HG02884 (cell line): ENCODE measurements around the gene TOB2.

Experiments used
- ATAC-seq: cut with Tn5 transposase; IDR thresholded peaks from one replicate; pipeline ENCODE4 v1.9.1; 2021; ENCODE audit warnings: mild to moderate bottlenecking, moderate library complexity; ENCODE audit not compliant: unreplicated experiment

TOB2 gene, protein sequence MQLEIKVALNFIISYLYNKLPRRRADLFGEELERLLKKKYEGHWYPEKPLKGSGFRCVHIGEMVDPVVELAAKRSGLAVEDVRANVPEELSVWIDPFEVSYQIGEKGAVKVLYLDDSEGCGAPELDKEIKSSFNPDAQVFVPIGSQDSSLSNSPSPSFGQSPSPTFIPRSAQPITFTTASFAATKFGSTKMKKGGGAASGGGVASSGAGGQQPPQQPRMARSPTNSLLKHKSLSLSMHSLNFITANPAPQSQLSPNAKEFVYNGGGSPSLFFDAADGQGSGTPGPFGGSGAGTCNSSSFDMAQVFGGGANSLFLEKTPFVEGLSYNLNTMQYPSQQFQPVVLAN

DNA sequence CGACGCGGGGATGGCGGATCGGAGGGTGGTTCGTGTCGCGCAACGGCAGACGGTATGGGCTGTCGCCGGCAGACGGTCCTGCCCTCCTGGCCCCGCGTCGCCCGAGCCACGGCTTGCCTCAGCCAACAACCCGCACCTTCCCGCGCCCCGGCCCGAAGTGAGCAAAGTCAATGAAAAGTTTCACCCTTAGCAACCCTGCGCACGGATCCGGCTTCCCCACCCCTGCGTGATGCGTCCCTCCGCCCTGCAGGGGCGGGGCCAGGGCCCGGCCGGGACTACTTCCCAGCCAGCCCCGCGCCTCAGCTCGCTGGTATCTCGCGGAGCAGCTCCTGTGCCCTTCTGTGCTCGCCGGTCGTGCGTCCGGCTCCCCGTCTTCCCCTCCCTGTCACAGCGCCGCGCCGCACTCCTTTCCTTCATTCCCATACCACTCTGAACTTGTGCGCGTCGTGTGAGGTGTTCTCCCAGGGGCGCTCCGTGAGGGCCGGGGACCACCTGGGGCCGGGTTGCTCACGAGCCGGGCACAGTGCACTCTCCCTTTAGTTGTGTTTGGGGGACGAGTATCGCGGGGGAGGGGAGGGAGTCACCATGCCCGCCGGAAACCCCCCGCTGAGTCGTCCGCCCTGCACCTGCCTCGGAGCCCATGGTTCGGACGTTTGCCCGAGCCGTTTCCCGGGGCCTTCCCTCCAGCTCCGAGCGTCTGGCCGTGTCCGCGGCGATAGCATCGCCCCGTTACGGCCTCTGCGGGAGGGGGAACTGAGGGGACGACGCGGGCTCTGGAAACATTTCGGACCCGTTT, at the start of gene TOB2:
Gene TOB2 (minus strand): TSS at position 163 of the 796 bp plus-strand sequence. CDS start 9,456 bp downstream, outside the sequence.
- ATAC-seq: peak; percentile 34

DNA sequence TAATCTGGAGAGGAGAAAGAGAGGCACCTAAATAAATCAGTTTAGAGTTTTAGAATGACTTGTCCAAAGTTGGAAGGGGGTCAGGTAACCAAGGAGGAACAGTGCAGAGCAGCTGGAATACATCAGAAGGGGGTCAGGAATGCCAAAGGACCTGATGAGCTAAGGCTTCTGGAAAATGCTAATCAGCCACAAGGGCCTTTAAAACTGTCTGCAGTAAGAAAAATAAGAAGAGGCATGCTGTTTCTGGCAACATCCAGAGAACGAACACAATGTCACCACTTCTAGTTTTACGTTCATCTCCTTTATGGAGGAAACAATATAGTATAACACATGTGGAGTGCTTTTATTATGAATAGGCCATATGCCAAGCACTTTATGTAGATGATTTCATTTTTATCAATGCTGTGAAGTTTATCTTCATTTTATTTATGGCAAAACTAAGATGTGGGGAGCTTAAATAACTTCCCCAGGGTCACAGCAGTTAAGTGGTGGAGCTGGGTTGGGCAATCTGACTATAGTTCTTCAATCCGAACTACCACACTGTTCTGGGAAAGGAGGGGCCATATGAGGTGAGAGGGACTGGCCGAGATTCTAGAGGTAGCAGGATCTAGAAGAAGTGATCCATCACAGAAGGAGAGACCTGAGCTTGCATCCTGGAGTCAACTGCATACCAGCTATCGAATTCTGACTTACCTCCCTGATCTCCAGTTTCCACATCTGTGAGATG, 44.9 kb upstream of the TOB2 start:
- no peak for ATAC-seq

- no peak for ATAC-seq
Measured at GRCh38 chr22:41488596-41489385, 42.2 kb upstream of the TOB2 start.

- ATAC-seq: no peak
Measured at GRCh38 chr22:41488076-41488475, 41.5 kb upstream of the TOB2 start.

DNA sequence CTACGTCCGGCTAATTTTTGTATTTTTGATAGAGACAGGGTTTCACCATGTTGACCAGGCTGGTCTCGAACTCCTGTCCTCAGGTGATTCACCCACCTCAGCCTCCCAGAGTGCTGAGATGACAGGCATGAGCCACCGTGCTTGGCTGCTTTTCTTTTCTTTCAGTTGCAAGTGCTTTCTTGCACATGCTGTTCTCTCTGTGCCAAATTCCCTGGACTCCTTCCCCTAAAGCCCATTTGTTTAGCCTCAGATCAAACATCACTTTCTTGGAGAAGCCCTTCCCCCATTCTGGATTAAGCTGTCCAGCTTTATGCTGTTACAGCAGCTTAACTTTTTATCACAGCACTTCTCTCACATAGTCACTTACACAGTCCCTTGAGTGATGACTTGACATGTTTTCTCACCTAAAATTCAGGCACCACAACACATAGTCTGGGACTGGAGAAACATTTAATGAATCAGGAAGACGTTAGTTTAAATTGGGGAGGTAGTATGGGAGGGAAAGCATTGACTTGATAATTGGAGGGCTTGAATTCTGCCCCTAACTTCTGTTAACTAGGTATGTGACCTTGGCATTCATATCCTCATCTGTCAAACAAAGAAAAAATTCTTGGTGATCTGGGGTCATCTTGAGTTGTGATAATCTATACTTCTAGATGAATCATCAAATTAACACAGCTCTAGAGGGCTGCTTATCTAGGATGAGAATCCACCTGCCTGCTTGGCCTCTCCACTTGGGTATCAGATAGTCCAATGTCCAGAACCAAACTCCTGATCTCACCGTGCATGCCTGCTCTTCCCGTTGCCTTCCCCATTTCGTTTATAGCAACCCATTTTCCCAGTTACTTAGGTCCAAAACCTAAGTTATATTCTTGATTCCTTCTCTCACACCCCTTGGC, 40.7 kb upstream of the TOB2 start:
- no peak for ATAC-seq

DNA sequence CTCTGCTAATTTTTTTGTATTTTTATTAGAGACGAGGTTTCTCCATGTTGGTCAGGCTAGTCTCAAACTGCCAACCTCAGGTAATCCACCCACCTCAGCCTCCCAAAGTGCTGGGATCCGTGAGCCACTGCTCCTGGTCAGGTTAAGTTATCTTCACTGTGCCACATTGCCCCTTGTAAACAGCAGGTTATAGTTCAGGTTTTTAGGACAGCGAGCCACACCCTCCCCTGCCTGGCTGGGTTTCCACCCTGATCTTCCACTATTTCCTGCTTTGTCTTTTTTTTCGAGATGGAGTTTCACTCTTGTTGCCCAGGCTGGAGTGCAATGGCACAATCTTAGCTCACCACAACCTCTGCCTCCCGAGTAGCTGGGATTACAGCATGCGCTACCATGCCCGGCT, 38.4 kb upstream of the TOB2 start:
- no peak for ATAC-seq

DNA sequence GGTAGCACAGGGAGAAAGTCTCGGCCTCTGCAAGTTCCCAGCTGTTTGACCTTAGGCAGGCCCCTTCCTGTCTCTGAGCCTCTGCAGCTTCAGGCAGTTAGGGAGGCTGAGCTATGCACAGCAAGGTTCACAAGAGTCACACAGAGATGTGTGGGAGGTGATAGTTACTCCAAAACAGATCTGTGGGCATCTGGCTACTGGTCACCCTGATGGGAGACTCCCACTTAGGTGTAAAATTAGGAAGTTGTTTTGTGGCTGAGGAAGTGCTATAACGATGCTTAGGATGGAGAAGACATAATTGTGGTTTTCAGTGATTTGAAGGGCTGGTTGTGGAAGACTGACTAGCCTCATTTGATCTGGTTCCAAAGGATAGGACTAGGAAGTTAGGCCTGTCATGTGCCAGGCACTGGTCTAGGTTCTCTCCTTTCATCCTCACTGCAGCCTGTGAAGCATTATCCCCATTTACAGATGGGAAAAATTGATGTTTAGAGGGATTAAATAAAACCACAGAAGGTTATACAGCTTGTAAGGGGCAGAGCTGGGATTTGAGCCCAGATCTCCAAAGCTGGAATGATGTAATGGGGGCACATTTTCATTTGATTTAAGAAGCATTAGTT, 35.8 kb upstream of the TOB2 start:
- no peak for ATAC-seq

DNA sequence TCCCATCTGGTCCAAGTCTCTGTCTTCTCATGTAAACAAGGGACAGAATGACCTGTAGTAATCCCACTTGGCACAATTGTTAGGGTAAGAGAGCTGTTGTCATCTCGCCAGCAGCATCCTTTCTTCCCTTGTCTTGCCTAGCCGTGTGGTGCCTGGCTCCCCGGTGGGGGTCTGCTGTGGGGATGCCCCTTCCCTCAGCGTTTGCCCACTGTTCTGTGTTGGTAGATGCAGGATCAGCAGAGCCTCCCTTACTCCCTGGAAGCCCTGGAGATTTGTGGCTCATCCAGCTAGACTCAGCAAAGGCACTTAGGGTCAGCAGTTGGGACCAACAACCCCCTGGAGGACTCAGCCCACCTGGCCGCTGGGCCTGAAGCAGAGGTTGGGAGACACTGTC, 35.3 kb upstream of the TOB2 start:
- no peak for ATAC-seq

DNA sequence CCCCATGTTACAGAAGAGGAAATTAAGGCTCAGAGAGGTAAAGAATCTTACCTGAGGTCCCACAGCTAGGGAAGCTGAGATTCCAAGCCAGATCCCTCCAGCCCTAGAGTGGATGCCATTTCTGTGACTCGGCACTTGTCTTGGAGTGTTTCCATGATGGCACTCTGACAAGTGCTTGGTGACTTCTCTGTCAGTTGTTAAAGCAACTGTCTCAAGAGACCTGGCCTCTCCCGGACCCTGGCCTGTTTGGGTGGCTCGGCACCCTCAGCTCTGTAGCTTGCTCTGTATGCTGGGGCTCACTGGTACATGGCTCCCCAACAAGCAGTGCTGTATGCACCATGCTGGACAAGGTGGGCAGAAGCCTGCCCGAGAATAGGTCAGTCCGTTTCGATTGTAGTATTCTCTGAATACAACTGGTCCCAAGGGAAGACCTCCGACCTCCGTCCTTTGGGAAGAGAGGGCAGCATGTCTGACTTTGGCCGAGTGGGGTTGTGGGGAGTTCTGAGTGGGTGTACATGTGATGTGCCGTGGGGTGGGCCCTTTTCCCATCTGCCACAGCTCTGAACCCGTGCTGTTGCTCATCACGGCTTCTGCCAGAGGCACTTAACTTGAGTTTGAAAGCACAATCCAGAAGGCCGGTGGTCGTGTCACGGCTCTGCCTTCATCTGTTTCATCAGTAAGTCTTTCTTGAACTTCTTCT, 34.7 kb upstream of the TOB2 start:
- ATAC-seq: no peak

DNA sequence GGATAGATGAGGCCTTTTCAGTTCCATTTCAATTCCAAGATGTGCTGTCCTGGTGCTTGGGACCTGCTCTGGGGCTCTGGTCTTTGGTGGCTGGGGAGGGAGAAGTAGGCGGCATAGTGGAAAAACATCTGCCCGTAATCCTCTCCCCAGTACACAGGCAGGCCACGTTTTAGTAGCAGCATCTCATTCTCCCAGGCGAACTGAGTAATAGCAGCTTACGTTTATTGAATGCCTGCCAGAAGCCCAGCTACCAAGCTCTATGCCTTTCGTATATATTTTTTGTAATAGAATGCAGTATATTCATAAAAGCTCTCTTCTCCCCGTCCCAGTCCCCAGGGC, 33.8 kb upstream of the TOB2 start:
- no peak for ATAC-seq

DNA sequence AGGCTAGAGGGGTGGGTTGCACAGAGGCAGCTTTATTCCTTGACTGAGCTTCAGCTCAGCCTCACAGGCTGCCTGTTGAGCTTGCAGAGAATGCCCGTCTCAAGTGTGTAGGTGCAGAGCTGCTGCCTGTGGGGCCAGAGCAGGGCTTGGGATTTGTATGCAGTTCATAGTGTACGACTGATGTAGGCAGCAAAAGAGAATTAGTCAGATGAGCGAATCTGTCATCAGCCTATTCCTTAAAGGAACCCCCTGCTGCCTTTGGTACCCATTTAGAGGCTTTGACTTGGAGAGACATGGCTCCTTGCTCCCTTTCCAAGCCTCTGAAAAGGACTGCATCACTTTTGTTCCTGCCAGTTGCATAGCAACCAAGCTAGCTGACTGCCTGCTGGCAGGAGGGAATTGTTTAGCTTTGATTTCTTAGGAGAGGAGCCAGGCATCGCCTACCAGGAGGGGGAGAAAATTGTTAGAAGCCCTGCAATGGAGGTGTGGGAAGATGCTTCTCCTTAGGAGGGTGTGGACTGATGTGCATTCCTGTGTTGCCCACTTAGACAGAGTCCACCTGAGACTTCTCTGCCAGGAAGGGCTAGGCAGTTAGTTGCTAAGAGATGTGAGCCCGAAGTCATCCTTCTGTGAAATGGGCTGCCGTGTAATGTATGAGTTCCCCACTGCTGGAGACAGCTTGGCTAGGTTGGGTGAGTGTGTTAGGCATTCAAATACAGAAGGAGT, 33.2 kb upstream of the TOB2 start:
- no peak for ATAC-seq

- ATAC-seq: no peak
Measured at GRCh38 chr22:41478891-41479521, 32.4 kb upstream of the TOB2 start.

- no peak for ATAC-seq
Measured at GRCh38 chr22:41478473-41478872, 31.9 kb upstream of the TOB2 start.

GRCh38 chr22:41474872-41475451, 28.4 kb upstream of the TOB2 start:
- ATAC-seq: no peak

DNA sequence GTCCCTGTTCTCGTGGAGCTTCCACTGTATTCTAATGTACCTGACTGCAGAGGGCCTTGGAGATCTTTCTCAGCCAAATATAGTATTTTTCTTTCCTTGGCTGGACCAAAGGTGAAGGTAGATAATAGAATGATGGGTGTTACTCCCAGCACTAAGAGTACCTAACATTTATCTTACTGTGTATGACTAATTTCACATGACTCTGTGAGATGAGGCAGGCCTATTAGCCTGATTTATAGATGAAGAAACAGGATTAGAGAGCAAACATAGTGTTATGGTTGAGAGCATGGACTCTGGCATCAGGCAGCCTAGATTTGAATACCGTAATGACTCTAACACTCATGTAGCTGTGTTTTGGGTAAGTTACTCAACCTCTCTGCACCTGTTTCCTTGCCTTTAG, 25.0 kb upstream of the TOB2 start:
- no peak for ATAC-seq

DNA sequence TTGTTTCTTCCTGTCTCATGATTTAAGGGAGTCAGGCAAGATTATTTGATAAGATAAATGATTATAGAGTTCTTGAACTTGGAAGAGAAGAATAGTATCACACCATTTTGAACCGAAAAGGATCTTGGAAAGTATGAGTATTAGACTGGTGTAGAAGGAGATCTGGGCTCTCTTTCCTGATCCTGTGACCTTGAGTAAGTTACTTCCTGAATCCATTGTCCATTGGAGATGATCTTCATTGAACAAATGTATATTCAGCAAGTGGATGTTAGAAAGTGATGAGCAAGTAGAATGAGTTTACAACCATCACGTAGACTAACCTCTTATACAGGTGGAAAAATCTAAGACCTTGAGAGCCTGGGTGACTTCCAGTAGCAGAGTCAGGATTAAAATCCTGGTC, 24.3 kb upstream of the TOB2 start:
- no peak for ATAC-seq

DNA sequence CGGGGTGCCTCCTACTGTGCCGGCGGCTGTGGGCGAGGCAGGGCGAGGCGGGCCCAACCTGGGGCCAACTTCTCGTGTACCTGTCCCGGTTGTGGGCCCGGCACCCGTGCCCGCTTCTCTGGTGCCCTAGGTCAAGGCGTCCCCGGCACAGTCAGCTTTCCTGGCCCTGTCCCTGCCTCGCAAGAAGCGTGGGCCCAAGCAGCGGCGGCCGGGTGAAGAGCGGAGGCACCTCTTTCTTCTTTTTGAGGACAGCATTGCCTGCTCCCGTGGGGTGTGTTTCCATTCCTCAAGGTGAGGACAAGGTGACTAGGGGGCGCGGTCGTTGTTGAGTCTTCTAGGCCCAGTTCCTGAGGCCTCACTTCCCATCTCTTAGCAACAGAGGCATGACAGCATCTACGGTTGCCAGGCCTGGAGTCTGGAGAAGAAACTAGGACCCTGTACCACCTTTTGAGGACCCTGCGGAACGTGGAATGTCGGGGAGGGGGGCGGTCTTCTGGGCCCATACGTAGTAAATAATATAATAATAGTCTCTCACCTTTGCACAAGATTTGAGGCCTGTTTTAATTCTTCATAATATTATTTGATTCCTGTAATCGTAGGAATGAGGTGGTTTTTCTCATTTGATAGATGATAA, 22.7 kb upstream of the TOB2 start:
- ATAC-seq: peak; percentile 10
